Measurements from ENCODE around the gene UBE2E1. TPM values are rescaled to one million over a fixed set of nuclear protein-coding genes. Genes with fewer than 3 reads are reported as not detected.

UBE2E1 gene
- total RNA-seq, 2 experiments from 2014 or later = 61.7 to 67.9 TPM

- peaks cover 1% of the 10 kb centered on the region for H3K9me3 Mint-ChIP-seq
- H3K36me3 Mint-ChIP-seq = no peaks in the 10 kb centered on the region
- POLR2A ChIA-PET = interaction anchor here (0.7 kb wide), 1 partner anchor 28 kb away, joined by 4 read pairs; no protein-coding TSS in a partner anchor
- H3K27ac Mint-ChIP-seq = no peak overlapping the region
- DNase-seq (no peak), ATAC-seq (ENCODE audit: low read depth) (no peak)
- no peak overlapping the region for H3K4me3 Mint-ChIP-seq
- peaks cover 12% of the 10 kb centered on the region for H3K27me3 Mint-ChIP-seq
- no peaks in the 10 kb centered on the region for H3K4me1 Mint-ChIP-seq
These were observed 131.5 kb downstream of the UBE2E1 start for GRCh38 chr3:23937296-23937695.

GRCh38 chr3:23938688-23939087, 132.9 kb downstream of the UBE2E1 start:
- Mint-ChIP-seq H3K27me3 (peaks cover 24% of the 10 kb centered on the region), H3K27ac (no peak overlapping the region), H3K4me1 (no peaks in the 10 kb centered on the region), H3K9me3 (peaks cover 1% of the 10 kb centered on the region), H3K4me3 (no peak overlapping the region), H3K36me3 (no peaks in the 10 kb centered on the region)
- ATAC-seq (ENCODE audit: low read depth) (no peak), DNase-seq (no peak)
- POLR2A ChIA-PET = interaction anchor here (2.1 kb wide), 1 partner anchor 22 kb away, joined by 5 read pairs; the partner anchor contains the start of genes NKIRAS1 and RPL15

GRCh38 chr3:23940775-23941174, 135.0 kb downstream of the UBE2E1 start:
- peaks cover 33% of the 10 kb centered on the region for H3K27me3 Mint-ChIP-seq
- DNase-seq (no peak), ATAC-seq (ENCODE audit: low read depth) (no peak)
- H3K36me3 Mint-ChIP-seq = no peaks in the 10 kb centered on the region
- H3K27ac Mint-ChIP-seq = no peak overlapping the region
- no peak overlapping the region for H3K4me3 Mint-ChIP-seq
- POLR2A ChIA-PET = interaction anchor here (2.1 kb wide), 1 partner anchor 24 kb away, joined by 6 read pairs; the partner anchor contains the start of genes NKIRAS1 and RPL15
- H3K4me1 Mint-ChIP-seq = peaks cover 6% of the 10 kb centered on the region
- H3K9me3 Mint-ChIP-seq = peaks cover 1% of the 10 kb centered on the region

Other genes starting within 250 kb of the UBE2E1 start
- gene NKIRAS1, start 111.0 kb downstream of the UBE2E1 start, total RNA-seq = 1 to 10 TPM; 3.8 to 4.9 TPM
- 1,000 to 10,000 TPM; 1,577 to 1,648 TPM for gene RPL15, start 111.2 kb downstream of the UBE2E1 start, total RNA-seq
- 10 to 100 TPM; 20.2 TPM for gene NR1D2, start 139.3 kb downstream of the UBE2E1 start, total RNA-seq

Data from activated naive CD8-positive, alpha-beta T cell treated with anti-CD3 and anti-CD28 coated beads, Interleukin-2, amount 10 ng/mL, durations not matched to agents 7 days and 5 days (primary cell).